Mucosa of descending colon (tissue), 3 donors: ENCODE results near the gene ZNF674. TPM values are rescaled to one million over a fixed set of nuclear protein-coding genes. Genes with fewer than 3 reads are reported as not detected.
"Not testable (repeated sequence)": the region's sequence is repeated elsewhere in the genome, so short reads cannot be mapped to it uniquely, and the experiment has no call there.

Experiments used
- ATAC-seq: fragments of 200-7000 bp; cut with Tn5 transposase; one replicate; pipeline ENCODE4 v1.9.1; 2020; ENCODE audit warnings: mild to moderate bottlenecking, moderate library complexity
- DNase-seq, 3 donors: peaks; one replicate each; pipeline ENCODE4 v3.0.0-alpha.2; 2020
- H3K36me3 ChIP-seq: fragments of 200-600 bp; one replicate; pipeline ENCODE4 v1.8.0; 2021; ENCODE audit warnings: low read depth, mild to moderate bottlenecking
- H3K4me1 ChIP-seq: fragments of 200-600 bp; one replicate; pipeline ENCODE4 v1.8.0; 2021; ENCODE audit warnings: low read depth, mild to moderate bottlenecking
- H3K4me3 ChIP-seq: fragments of 200-600 bp; one replicate; pipeline ENCODE4 v1.8.0; 2021; ENCODE audit warnings: mild to moderate bottlenecking
- H3K9me3 ChIP-seq: fragments of 200-600 bp; one replicate; pipeline ENCODE4 v1.8.0; 2021; ENCODE audit warnings: mild to moderate bottlenecking
- intact Hi-C, 2 donors: fragments of 100-400 bp; cut with DNase I in 1 of 2; cut with micrococcal nuclease in 1 of 2; formaldehyde crosslinking; loops; one replicate each; pipeline versions ENCODE4 v1.11.0 to v1.11.1; 2022; cut with DNase I, micrococcal nuclease
- total RNA-seq, 3 donors: library from RNA; stranded (reverse); fragmentation: NEBNext Ultra II Directional in 2 of 3; extraction: Animal tissue kit (Norgen Biotek cat#: 25700) in 2 of 3; gene quantifications; one replicate each; pipeline versions ENCODE4 v1.2.1 to v1.2.4, GENCODE V29; 2021 to 2023
- TF ChIP-seq, protein P1 (sequence below): fragments of 200-600 bp; IDR thresholded peaks from one replicate; pipeline ENCODE4 v1.8.0; 2022; ENCODE audit warnings: antibody characterized with exemption, mild to moderate bottlenecking
- donor health status: DM: no; HTN: no; CAD: no; lungs with moderate emphysema.
- donor health status: DM: no; HTN: no; CAD: no.
- donor health status: DM: no; HTN: yes; CAD: no.

ZNF674 gene
- total RNA-seq, 3 donors from 2014 or later = 4.7 to 6.6 (median 5.8) TPM

DNA sequence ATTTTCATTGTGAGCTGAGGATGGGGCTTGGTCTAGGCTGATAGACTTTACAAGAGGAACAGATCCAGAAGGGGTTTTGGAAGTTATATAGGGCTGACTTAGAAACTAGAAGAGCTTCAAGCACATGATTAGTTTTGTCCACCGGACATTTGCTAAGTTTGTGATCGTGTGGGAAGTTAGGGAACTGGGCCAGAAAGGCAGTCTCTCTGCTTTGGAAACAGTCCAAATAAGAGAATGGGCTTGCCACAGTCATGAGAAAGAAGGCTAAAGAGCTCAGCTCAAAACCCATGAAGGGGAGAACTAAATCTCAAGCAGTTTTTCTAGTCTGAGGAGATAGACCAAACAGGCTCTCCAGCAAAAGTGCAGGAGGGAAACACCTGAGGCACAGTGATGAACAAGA, 67.8 kb downstream of the ZNF674 start:
- Histone ChIP-seq H3K4me1 (no peaks in the 10 kb centered on the region), H3K4me3 (no peak overlapping the region), H3K9me3 (peaks cover 2% of the 10 kb centered on the region), H3K36me3 (no peaks in the 10 kb centered on the region)
- intact Hi-C loops = no loop called here
- ATAC-seq (no peak), DNase-seq (no peak)
- TF ChIP-seq, protein P1, sequence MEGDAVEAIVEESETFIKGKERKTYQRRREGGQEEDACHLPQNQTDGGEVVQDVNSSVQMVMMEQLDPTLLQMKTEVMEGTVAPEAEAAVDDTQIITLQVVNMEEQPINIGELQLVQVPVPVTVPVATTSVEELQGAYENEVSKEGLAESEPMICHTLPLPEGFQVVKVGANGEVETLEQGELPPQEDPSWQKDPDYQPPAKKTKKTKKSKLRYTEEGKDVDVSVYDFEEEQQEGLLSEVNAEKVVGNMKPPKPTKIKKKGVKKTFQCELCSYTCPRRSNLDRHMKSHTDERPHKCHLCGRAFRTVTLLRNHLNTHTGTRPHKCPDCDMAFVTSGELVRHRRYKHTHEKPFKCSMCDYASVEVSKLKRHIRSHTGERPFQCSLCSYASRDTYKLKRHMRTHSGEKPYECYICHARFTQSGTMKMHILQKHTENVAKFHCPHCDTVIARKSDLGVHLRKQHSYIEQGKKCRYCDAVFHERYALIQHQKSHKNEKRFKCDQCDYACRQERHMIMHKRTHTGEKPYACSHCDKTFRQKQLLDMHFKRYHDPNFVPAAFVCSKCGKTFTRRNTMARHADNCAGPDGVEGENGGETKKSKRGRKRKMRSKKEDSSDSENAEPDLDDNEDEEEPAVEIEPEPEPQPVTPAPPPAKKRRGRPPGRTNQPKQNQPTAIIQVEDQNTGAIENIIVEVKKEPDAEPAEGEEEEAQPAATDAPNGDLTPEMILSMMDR = no peak

DNA sequence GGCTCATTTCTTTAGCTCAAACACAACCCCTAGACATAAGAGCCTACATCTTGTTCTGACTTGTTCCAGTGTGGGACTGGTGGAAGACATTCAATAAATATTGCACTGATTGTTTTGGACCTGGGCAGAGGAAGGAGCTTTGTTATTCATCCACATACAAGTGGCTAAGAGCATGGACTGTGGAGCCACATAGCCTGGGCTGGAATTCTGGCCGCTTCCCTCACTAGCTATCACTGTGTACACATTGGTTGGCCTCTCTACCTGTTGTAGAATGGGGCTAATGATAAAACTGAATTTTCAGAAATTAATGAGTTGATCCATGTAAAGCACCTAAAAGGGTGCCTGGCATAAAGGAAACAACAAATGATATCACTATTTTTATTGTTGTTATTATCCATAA, 80.0 kb downstream of the ZNF674 start:
- Histone ChIP-seq H3K9me3 (no peaks in the 10 kb centered on the region), H3K4me1 (no peaks in the 10 kb centered on the region), H3K4me3 (no peak overlapping the region), H3K36me3 (no peaks in the 10 kb centered on the region)
- intact Hi-C loops = no loop called here
- TF ChIP-seq, protein P1 = no peak
- DNase-seq (no peak), ATAC-seq (no peak)

DNA sequence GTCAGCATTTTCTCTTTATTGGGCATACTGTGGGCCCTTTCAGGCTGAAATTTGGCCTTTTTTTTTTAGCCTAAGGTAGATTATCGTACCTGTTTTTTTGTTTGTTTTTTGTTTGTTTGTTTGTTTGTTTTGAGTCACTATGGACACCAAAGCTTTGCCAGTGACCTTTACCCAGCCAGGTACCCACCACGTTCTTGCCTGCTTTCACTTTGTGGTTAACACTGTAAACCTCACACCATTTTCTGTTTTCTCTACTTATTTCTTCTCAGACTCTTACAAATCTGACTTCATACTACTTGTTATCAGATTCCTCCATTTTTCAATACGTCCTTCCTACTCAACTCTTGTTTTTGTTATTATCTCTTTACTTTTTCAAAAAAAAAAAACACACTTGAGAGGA, 81.5 kb downstream of the ZNF674 start:
- TF ChIP-seq, protein P1 = no peak
- H3K4me1 ChIP-seq = no peaks in the 10 kb centered on the region
- H3K4me3 ChIP-seq = no peak overlapping the region
- intact Hi-C loops = no loop called here
- H3K36me3 ChIP-seq = no peaks in the 10 kb centered on the region
- no peaks in the 10 kb centered on the region for H3K9me3 ChIP-seq
- ATAC-seq = no peak
- DNase-seq = no peak

DNA sequence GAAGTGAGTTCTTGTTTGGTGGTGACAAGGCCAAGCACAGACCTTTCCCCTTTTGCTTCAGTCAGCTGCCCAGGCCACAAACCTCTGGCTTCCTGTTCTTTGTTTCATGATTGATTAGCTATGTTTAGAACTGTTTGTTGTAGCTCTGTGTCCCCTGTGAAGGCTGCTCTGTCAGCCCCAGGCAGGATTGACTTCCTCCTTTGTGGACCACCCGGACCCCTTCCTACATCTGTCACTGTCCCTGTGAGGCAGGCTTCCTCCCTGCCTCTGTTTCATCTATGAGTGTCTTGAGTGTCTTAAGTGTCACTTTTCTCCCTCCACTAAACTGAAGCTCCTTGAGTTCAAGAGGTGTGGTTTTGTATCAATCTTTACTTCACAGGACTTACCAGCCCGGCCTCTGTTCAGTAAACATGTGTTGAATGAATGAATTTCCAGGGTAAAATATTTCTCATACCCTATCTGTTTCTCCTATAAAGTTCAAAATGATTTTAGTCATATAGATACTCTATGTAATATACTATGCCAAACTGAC, 83.5 kb downstream of the ZNF674 start:
- intact Hi-C loops = no loop called here
- TF ChIP-seq, protein P1 = no peak
- ATAC-seq = peak; percentile 38

DNA sequence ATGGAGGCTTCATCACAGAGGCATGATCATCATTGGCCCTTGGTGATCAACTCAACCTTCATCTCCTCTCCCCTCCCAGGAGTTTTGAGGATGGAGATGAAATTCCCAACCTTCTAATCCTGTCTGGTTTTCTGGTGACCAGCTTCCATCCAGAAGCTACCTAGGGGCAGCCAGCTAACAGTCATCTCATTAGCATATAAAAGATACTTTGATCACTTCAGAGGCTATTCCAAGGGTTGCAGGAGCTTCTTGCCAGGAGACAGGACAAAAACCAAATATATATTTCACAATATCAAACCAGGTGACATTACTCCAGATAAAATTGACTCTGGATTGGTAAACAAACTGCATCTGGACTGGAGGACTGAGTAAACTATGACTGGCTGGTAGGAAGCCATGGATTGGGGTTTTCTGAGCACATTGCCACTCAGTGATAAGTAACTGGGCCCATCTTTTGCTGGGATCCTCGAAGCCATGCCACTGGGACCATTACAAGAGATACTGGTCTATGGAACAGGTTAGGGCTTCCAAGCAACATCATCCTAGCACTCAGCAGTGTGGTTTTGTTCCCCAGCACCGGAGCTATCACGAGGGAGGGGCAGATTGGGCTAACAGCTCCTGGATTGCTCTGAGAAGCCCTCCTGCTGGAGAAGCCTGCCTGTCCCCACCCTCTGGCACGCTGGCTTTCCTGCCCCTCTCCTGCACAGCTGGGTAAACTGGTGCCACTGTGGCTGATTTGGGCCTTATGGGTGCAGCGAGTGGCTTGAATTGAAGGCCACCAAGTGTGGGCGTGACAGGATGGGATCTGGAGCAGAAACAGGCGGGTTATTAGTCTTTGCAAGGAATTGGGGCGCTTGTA, 84.2 kb downstream of the ZNF674 start:
- H3K9me3 ChIP-seq, H3K4me1 ChIP-seq, ATAC-seq, DNase-seq, H3K36me3 ChIP-seq, H3K4me3 ChIP-seq, intact Hi-C loops: not testable (repeated sequence)

More for the DNA sequence above, 83.5 kb downstream of the ZNF674 start:
- H3K9me3 ChIP-seq = no peaks in the 10 kb centered on the region
- no peak overlapping the region for H3K4me3 ChIP-seq
- no peak for DNase-seq
- H3K36me3 ChIP-seq = no peaks in the 10 kb centered on the region
- H3K4me1 ChIP-seq = no peaks in the 10 kb centered on the region

DNA sequence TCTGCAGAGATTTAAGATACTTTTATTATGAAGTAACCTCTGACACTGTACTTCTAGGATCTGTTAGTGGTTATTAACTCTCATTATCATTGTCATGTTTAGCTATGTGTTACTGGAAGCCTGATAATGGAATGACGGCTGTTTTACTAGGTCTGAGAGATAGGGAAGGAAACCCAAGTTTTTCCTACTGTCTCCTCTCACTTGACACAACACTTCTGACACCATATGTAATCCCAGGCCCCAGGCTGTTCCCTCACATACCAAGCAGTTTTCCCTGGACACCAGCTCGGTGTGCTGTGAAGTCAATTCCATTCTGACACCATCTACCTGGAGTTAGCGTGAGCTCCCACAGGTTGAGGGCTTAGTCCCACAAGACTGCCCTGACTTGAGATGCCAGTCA, 85.6 kb downstream of the ZNF674 start:
- H3K9me3 ChIP-seq = no peaks in the 10 kb centered on the region
- H3K4me1 ChIP-seq = no peaks in the 10 kb centered on the region
- intact Hi-C loops = no loop called here
- TF ChIP-seq, protein P1 = no peak
- no peak for DNase-seq
- H3K36me3 ChIP-seq = no peaks in the 10 kb centered on the region
- H3K4me3 ChIP-seq = no peak overlapping the region
- ATAC-seq = no peak
